HG02943 (cell line): ENCODE results near the gene ABR.
"Not testable (repeated sequence)": the region's sequence is repeated elsewhere in the genome, so short reads cannot be mapped to it uniquely, and the experiment has no call there.

ENCODE experiments used
- ATAC-seq: cut with Tn5 transposase; IDR thresholded peaks from one replicate; pipeline ENCODE4 v1.9.1; 2021; ENCODE audit warnings: mild to moderate bottlenecking, low read depth, moderate library complexity; ENCODE audit not compliant: unreplicated experiment

Gene ABR

GRCh38 chr17:1202291-1202690 is 22.5 kb upstream of the ABR start:
- no peak for ATAC-seq

DNA sequence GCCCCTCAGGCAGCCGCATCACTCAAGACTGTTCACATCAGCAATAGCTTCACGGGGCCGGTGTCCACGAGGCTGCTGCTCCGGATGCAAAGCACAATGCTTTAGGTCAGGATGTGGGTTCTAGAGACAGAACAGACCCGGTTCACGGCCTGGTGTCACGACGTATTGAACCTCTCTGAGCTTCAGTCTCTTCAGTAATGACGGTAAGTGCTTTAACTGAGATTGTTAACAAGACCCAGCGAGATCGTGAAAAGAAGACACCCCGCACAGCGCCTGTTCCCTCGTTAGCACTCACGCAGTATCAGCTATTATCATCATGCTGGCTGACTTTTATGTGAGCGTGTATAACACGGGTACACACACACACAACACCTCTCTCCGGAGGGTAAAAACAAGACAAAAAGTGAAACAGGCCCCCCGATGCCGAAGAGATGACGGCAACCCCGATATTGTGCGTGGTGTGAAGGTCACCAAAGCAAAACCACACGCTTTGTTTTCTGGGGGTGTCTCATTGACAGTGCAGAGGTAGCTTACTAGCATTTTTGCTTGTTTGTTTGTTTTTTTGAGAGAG is 21.4 kb upstream of the ABR start:
- no peak for ATAC-seq

DNA sequence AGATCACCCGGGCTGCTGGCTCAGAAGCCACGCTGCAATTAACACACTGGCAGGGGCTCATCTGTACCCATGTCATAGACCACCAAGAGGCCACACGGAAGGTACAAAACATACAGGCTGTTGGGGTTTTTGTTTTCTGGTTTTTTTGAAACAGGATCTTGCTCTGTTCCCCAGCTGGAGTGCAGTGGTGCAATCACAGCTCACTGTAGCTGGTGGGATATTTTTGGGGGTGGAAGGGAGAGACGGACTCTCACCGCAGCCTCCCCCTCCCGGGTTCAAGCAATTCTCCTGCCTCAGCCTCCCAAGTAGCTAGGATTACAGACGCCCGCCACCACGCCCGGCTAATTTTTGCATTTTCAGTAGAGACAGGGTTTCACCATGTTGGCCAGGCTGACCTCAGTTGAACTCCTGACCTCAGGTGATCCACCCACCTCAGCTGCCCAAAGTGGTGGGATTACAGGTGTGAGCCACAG is 19.5 kb upstream of the ABR start:
- not testable (repeated sequence) for ATAC-seq

GRCh38 chr17:1197781-1198490 is 18.2 kb upstream of the ABR start:
- ATAC-seq: peak; percentile 66

DNA sequence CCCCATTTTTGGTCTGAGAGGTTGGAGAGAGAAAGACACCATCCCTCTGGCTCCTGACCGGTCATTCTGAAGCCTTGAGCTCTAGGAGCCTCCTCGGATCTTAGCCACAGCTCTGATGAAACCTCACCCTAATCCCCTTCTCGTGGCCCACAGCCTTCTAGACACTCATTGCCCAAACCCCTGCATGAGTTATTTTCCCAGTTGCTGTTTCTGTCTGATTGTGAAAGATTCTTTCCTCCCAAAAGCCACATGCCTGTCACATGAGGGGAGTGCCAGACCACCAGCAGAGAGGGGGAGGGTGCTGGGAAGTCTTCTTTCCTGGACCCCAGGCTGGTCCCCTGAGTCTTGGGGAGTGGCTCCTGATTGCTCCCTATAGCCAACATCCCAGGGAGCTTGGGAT is 17.6 kb upstream of the ABR start:
- no peak for ATAC-seq

GRCh38 chr17:1196946-1197345 is 17.2 kb upstream of the ABR start:
- no peak for ATAC-seq

DNA sequence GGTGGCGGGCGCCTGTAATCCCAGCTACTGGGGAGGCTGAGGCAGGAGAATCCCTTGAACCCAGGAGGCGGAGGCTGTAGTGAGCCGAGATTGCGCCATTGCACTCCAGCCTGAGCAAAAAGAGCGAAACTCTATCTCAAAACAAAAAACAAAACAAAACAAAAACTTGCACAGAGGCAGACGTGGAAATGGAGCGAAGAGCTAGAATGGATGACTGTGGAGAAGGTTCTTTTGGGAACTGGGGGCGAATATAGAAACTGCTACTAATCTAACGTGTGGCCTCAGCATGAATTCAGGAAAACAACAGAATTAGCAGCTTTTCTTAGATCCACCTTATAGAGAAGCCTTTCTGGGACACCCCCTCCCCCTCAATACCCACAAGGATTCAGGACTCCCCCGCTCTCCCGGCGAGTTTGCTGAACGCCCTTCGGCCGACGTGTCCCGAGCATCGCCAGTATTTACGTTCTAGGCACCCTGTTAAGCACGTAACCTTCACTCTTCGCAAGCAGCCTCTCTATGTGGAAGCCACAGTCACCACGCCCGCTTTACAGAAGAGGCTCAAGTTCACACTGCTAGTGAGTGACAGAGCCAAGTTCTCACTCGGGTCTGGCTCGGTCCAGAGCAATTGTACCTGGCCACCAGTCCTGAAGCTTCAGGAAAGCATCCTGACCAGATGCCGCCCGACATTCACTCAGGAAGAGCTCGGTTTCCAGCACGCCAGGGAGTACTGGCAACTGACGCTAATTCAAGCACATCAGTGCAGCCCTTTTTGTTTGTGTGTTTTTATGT is 13.3 kb upstream of the ABR start:
- ATAC-seq: no peak

DNA sequence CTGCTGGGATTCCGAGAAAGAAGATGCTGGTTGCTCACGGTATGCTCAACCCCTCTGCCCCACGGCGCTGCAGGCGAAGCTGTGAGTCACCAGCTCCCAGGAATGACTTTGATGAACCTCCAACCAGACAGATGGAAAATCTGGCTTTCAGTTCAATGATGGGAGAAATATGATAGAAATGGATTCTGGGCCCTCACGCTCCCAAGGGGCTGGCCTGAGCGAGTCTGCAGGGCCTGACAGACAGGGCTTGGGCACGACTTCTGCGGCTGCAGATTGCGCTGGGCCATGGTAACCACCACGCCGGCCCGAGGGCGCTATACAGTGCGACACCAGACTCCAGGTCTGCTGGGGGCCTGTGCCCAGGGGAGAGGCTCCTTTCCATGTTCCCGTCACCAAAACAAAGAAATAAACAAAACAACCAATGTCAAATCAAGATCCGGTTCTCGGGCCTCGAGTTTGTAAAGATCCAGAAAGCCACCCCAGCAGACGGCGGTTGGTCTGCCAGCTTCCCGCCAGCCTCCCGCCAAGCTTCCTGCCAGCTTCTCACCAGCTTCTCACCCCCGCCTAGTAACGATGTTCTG is 11.1 kb upstream of the ABR start:
- ATAC-seq: no peak

- ATAC-seq: no peak
Measured at GRCh38 chr17:1188812-1189504, 9.2 kb upstream of the ABR start.

GRCh38 chr17:1186923-1187771 is 7.4 kb upstream of the ABR start:
- ATAC-seq: no peak

DNA sequence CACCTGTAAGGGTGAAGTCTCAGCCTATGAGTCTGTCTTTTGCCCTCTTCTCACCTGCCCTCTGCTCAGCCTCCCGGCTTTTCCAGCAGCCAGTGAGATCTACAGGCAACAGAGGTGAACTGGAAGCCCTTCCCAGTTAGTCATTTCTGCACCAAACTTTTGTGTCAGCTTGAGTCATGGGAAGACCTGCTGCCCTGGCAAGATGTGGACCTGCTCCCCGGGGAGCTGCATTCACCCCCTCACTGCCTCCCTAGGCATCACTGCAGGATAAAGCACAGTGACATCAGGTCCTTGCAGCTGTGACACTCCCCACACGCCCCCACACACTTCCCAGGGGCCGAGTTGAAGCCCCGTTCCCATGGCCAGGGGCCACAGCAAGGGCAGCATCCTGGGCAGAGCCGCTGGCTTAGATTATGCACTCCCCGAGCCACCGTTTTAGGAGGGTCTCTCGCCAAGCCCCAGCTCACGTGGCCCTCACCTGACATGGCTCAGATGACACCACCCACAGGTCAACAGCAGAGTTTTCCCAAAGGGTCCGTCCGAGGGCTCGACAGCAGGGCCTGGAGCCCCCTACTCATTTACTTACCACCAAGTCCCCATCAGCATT is 6.5 kb upstream of the ABR start:
- ATAC-seq: no peak

- ATAC-seq: no peak
Measured at GRCh38 chr17:1183171-1183873, 3.5 kb upstream of the ABR start.

DNA sequence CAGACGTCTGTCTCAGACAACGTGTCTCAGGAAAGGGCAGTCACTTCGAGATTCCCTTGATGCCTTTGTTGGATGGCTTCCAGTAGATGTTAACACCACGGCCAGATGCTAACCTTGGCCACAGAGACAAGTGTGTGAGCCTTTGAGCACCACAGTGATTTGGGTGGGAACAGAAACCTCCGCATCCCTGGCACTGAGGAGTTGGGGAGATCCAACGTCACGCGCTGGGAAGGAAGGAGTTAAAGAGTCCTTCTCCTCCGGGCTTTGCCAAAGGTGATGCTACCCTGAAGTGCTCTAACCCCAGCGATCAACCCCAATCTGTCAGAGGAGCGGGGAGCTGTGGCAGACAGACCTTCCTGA is 3.0 kb upstream of the ABR start:
- no peak for ATAC-seq

DNA sequence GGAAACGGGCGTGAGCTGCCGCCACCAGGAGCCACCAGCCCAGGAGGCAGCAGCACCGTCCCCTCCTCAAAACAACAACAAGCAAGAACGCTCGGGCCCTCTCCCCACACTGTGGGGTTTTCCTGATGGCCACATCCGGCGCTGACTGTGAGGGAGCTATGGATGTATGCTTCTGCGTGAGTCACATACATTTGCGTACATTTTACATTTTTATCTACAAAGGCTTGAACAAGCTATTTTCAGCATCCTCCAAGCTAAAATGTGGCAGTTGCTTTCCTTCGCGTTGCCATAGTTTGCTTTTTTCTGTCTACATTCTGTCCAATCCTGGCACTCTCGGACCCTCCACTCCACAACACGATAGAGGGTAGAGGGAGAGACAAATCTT is 2.0 kb upstream of the ABR start:
- ATAC-seq: no peak

DNA sequence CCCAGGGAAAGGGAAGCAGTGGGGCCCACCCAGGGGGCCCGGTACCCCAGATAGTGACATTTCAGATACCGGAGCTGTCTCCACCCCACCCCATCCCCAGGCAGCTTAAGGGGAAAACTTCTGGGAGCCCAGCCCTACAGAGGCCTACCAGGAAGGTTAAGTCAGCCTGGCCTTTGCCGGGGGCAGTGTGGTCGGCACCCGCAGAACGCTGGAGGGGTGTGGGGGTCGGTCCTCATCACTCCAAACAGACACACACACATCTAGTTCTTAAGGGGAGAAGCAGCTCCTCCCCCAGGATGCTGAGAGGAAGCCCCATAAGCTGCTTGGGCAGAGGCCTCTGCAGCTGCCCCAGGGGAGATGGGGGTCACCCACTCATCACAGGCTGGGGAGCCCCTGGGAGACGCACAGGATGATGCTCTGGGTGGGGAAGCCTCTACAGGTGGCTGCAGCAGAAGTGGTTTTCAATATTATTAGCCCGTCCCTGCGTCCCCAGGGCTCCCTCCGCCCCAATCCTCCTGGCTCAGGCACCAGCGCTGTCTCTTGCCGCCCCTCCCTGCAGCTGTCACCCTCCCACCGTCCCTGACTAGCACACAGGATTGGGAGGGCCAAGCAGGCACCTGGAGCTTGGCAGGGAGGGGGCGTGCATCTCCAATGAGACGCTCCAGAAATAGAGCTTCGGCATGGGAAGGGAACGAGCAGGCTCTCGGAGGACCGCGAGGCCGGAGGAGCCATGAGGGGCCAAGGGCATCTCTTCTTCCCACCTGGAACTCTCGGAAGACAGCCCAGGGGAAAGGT is 1.4 kb upstream of the ABR start:
- no peak for ATAC-seq

DNA sequence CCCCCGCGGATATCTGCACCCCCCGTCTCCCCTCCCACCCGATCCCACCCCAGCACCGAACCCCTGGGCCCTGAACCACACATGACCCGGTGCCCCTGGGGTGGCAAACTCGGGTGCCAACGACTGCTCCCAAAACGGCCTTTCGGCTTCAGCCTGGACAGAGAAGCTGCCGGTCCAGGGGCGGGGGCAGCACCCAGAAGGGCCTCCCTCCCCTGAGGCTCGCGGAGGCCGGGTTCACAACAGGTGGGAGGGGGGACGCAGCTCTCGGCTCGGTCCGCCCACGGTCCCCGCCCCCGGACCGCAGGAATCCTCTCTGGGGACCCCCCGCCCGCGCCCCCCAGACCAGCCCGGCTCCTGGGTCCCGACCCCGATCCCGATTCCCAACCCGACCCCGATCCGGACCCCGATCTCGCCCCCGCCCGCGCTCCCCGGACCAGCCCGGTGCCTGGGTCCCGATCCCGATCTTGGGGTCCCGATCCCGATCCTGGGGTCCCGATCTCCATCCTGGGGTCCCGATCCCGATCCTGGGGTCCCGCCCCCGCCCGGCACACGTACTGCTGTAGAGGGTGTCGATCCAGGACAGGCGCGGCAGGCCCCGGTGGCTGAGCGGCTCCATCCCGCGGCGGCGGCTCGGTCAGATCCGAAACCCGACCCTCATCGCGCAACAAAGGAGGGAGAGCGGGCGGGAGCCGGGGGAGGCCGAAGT is 516 bp downstream of the ABR start:
- ATAC-seq: no peak

GRCh38 chr17:1177016-1177700 is 2.6 kb downstream of the ABR start:
- ATAC-seq: no peak
